SK-N-SH (cell line): ENCODE data around the gene IL22.

Source experiments
- CTCF ChIP-seq: fragments of 200-600 bp; sonication (generic); IDR thresholded peaks from 2 replicates; pipeline ENCODE4 v1.6.1; 2017; ENCODE audit warnings: antibody characterized with exemption, mild to moderate bottlenecking, moderate library complexity
- EP300 ChIP-seq, 2 experiments: IDR thresholded peaks; 2 replicates each; pipeline versions ENCODE4 v1.4.0 to v1.6.1; 2012; ENCODE audit warnings: borderline replicate concordance in 1 of 2, low read depth in 1 of 2, low read length in 1 of 2
- FOXM1 ChIP-seq: IDR thresholded peaks from 2 replicates; pipeline ENCODE4 v1.4.0; 2012; ENCODE audit warnings: low read depth, mild to moderate bottlenecking
- RFX5 ChIP-seq: IDR thresholded peaks from 2 replicates; pipeline ENCODE4 v1.6.1; 2012; ENCODE audit warnings: mild to moderate bottlenecking, improper control_type of control experiment, low read length
- YY1 ChIP-seq: IDR thresholded peaks from 2 replicates; pipeline ENCODE4 v1.4.0; 2012; ENCODE audit warnings: low read depth, mild to moderate bottlenecking
- TF ChIP-seq, protein P1 (sequence below): fragments of 150-350 bp; IDR thresholded peaks from 2 replicates; pipeline ENCODE4 v1.6.1; 2017; ENCODE audit warnings: antibody characterized with exemption, low read length, low read depth, borderline replicate concordance

DNA sequence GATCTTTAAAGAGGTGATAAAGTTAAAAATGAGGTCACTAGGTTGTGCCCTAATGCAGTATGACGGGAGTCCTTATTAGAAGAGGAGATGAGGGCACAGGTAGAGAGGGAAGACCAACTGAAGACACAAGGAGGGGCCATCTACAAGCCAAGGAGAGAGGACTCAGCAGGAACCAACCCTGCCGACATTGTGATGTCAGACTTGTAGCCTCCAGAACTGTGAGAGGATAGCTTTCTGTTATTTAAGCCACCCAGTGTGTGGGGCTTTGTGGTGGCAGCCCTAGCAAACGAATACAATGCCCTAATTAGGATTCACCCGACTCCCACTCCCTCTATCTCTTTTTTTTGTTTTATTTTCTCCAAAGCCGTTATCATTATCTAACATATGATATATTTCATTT lies 19.9 kb downstream of the IL22 start:
- TF ChIP-seq EP300 (IDR thresholded peaks at IDR 0.05; ENCODE audit: borderline replicate concordance in 1 of 2, low read depth in 1 of 2, low read length in 1 of 2) (no peak), YY1 (no peak), CTCF (no peak), RFX5 (no peak), FOXM1 (no peak)
- TF ChIP-seq, protein P1, sequence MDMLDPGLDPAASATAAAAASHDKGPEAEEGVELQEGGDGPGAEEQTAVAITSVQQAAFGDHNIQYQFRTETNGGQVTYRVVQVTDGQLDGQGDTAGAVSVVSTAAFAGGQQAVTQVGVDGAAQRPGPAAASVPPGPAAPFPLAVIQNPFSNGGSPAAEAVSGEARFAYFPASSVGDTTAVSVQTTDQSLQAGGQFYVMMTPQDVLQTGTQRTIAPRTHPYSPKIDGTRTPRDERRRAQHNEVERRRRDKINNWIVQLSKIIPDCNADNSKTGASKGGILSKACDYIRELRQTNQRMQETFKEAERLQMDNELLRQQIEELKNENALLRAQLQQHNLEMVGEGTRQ, result no peak
